CD4-positive, alpha-beta T cell treated with Interleukin-17A for 4 hours (primary cell): ENCODE data around the gene JPH3.
"Not testable (repeated sequence)": the region's sequence is repeated elsewhere in the genome, so short reads cannot be mapped to it uniquely, and the experiment has no call there.

Experiments used
- DNase-seq: peaks from one replicate; pipeline ENCODE4 v3.0.0-alpha.2; 2020; ENCODE audit warnings: mixed read lengths

The JPH3 gene

GRCh38 chr16:87575027-87575804 is 27.1 kb upstream of the JPH3 start:
- DNase-seq: no peak

DNA sequence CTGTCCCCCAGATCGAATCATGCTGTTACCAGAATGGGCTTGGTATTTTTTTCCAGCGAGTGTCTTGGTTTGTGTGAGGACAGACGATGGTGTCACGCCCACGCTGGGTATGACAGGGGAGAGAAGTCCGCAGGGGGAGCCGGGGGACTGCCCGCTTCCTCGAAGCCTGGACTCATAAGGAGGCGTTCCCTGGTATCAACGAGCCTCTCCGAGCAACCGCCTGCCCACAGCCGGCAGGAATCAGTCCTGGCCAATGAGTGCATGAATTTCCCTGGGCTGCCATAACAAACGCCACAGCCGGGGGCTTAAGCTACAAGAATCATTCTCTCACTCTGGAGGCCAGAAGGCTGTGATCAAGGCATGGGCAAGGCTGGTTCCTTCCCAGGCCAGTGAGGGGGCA is 26.1 kb upstream of the JPH3 start:
- no peak for DNase-seq

DNA sequence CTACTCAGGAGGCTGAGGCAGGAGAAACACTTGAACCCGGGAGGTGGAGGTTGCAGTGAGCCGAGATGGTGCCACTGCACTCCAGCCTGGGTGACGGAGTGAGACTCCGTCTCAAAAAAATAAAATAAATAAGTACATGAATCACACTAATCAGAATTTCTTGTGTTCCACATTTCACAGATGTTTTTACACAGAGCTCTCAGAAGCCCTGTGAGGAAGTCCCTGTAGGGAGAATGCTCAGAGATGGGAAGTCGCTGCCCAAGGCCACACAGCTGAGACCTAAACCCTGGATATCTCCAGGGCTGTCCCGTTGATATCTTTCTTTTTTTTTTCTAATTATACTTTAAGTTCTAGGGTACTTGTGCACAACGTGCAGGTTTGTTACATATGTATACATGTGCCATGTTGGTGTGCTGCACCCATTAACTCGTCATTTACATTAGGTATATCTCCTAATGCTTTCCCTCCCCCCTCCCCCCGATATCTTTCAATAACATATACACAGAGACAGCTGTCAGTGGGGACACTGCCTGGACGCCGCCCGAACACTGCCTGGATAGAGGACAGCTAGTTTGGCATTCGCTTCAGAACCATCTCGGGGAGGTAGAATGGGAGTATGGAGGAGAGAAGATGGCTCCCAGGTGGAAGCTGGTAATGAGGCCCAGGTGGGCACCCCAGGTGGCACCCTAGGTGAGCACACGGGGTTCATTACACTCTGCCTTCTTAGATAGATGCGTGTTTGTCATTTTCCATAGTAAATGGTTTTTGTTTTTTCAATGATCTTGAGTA is 24.0 kb upstream of the JPH3 start:
- not testable (repeated sequence) for DNase-seq

GRCh38 chr16:87579691-87580090 is 22.6 kb upstream of the JPH3 start:
- no peak for DNase-seq

DNA sequence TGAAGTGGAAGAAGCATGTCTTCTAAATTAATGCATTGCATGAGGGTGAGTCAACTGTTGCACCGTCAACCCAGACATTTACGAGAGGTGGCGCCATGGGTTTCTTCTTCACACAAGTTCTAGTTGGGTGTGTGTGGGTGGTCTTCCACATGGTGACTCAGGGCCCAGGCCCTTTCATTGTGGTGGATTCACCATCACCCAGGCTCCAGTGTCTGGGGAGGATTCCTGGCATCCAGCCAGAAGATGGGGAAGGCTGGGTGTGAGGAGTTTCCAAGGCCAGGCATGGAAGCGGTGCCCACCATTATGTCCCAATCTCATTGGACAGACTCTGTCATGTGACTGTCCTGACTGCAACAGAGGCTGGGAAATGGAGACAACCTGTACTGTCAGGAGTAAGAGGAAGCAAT is 21.4 kb upstream of the JPH3 start:
- no peak for DNase-seq

DNA sequence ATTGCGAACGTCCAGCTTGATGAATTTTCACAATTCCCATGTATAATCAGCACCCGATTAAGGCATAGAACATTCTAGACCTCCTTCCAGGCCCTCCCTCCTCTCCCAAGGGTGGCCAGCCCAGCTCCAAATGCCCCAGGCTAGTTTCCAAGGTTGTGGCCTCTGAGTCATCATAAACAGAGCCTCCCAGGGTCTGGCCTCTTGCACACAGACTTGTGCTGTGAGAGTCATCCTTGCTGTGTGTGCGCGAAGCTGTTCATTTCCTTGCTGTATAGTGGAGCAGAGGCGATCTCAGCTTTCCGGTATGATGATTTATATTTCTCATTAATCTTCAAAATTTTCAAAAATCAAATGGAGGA is 20.5 kb upstream of the JPH3 start:
- no peak for DNase-seq

DNA sequence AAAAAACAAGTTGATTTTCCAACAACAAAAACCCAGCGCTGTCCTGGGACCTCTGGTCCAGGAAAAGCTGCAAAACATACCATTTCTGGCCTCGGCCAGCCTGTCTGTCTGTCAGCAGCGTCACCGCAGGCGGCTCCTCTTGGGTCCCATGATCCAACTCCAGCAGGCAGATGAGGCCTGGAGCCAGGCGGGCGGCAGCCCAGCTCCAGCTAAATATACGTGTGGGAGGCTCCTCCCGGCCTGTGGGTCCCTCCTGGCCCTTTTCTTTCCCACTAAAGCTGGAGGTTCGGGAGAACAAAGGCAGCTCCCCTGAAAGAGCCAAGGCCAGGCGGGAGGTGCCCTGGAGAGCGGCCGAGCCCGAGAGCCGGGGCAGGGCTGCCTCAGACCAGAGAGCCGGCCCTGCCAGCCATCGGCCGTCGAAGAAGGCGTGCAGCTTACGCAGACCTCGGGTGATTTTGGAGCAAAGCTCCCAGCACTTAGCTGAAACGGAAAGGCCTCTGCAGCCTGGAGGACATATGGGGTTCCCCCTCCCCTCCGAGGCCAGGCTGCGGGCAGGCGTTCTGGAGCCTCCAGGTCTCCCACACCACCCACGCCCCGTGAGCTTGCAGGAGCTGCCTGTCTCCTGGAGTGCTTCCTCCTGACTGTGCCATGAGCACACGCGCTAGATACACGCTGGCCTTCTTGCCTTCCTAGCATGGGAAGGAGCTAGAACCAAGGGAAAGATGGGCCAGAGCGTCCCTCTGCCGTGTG is 19.9 kb upstream of the JPH3 start:
- no peak for DNase-seq

DNA sequence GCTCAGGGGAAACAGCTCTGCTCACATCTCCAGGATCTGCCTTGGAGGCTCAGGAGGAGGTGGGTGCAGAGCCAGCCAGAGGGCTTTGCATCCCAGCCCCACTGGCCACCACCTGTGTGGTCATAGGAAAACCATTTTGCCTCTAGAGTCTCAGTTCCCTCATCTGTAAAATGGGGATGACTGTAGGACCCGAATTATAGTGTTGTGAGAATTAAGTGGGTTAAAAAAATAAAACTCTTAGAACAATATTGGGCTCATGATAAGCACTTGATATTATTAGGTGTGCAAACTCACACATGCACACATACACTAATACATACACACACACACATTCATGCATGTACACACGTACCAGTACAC is 19.4 kb upstream of the JPH3 start:
- no peak for DNase-seq

GRCh38 chr16:87583453-87584131 is 18.7 kb upstream of the JPH3 start:
- DNase-seq: no peak

DNA sequence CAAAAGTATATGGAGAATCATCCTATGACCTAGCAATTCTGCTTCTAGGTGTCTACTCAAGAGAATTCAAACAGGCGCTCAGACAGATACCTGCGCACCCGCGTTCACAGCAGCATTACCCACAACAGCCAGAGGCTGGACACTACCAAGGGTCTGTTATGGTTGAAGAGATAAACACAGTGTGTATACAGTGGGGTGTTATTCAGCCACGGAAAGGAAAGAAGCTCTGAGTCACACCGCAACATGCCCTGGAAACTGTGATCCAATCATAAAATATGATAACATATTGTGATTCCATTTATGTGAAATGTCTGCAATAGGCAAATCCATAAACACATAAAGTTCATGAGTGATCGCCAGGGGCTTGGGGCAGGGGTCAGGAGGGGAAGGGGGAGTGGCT is 18.0 kb upstream of the JPH3 start:
- DNase-seq: no peak

DNA sequence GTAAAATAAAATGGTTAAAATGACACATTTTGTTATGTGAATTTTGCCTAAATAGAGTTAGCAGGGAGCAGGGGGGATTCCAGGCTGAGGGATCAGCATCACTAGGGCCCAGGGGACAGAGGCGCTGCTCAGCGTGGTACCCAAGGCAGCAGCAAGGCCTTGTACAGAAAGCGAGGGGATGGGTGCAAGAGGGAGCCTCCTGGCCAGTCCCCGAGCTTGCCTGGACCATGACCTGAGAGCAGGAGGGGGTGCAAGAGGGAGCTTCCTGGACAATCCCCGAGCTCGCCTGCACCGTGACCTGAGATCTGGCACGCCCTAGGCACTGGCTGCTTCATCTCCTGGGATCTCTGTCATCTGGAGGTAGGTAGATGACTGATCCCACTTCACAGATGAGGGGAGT is 17.3 kb upstream of the JPH3 start:
- no peak for DNase-seq

DNA sequence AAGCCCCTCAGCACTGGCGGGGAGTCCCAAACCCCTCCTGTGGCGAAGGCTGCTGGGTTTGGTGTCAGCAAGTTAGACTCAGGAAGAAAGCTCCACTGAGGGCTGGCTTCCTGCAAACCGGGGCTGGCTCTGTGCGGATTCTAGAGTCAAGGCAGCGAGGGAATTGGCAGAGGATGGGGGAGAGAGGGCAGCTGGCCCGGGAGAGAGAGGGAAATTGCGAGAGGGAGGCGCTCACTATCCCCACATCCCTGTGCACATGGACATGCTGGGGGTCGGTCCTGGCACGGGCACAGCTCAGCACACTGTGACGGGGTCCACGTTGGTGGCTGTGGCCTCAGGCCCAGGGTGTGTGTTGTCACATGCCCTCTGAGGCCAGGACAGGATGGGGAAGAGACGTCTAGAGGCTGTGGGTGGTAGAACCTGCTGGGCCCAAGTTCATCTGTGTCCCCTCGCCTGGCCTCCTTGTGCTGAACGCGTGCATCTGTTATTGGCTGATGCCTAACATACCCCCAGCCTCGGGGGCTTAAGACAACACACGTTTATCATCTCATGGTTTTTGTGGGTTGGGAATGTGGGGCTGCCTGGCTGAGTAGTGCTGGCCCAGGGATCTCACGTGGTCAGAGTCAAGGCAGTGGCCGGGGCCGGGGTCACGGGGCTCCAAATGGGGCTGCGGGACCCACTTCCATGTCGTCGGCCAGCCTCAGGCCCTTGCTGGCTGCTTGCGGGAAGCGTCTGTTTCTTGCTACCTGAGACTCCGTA is 16.7 kb upstream of the JPH3 start:
- DNase-seq: no peak

DNA sequence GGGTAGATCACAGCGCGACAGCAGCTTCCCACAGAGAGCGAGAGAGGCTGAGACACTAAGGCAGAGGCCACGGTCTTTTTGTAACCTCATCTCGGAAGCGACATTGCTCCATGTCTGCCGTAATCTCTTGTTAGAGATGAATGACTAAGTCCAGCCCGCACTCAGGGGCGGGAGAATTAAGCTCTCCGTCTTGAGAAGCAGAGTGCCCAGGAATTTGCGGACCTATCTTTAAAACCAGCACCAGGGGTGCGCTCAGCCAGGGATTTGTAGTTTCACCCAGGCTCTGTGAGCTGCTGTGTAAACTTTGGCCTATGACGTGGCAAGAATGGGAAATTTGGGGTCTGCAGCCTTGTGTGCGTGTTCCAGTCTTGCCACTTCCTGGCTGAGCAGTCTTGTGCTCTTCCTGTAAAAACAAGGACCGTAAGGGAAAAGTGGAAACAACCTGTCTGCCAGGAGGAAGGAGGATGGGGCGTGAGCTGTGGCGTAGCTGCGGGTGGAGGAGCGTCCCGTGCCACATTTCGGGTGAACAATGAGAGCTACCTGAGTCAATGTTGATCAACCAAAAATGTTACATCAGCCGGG is 16.0 kb upstream of the JPH3 start:
- DNase-seq: no peak

GRCh38 chr16:87587636-87588035 is 14.7 kb upstream of the JPH3 start:
- DNase-seq: no peak

- no peak for DNase-seq
These were observed 10.1 kb upstream of the JPH3 start for GRCh38 chr16:87592018-87592712.

GRCh38 chr16:87593710-87594258 is 8.5 kb upstream of the JPH3 start:
- DNase-seq: no peak

GRCh38 chr16:87595712-87596111 is 6.6 kb upstream of the JPH3 start:
- DNase-seq: no peak

DNA sequence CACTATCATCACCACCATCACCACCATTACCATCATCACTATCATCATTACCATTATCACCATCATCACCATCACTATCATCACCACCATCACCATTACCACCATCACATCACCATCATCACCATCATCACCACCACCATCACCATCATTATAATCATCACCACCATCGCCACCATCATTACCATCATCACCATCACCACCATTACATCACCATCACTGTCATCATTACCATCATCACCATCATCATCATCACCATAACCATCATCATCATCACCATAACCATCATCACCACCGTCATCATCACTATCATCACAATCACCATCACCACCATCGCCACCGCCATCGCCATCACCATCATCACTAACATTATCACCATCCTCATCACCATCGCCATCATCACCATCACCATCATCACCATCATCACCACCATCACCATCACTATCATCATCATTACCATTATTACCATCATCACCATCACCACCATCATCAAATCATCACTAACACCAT is 4.9 kb upstream of the JPH3 start:
- no peak for DNase-seq

GRCh38 chr16:87598431-87598830 is 3.9 kb upstream of the JPH3 start:
- DNase-seq: no peak

GRCh38 chr16:87600246-87600645 is 2.1 kb upstream of the JPH3 start:
- no peak for DNase-seq

- no peak for DNase-seq
These were observed 817 bp upstream of the JPH3 start for GRCh38 chr16:87601401-87601981.
